CD14-positive monocyte (primary cell): ENCODE data around the gene GRIN3A. TPM values are rescaled to one million over a fixed set of nuclear protein-coding genes. Genes with fewer than 3 reads are reported as not detected.
"Not testable (repeated sequence)": the region's sequence is repeated elsewhere in the genome, so short reads cannot be mapped to it uniquely, and the experiment has no call there.

Experiments used
- DNase-seq, 3 donors: peaks; one replicate each; pipeline ENCODE4 v3.0.0-alpha.2; 2011 to 2022
- H2AFZ ChIP-seq: 2 replicates; pipeline ENCODE4 v1.6.0; 2012; ENCODE audit warnings: mild to moderate bottlenecking, low read depth, low read length, inconsistent platforms; ENCODE audit not compliant: insufficient read depth, poor library complexity, severe bottlenecking
- H3K27ac ChIP-seq, 2 donors: 1 replicate in 1 of 2; 2 replicates in 1 of 2; pipeline ENCODE4 v1.5.1; 2012 to 2013; ENCODE audit warnings: low read length in 2 of 2, control low read depth in 1 of 2, inconsistent platforms in 1 of 2, low read depth in 1 of 2, mild to moderate bottlenecking in 1 of 2
- H3K27me3 ChIP-seq, 2 donors: one replicate each; pipeline versions ENCODE4 v1.6.0 to v1.6.1; 2011 to 2013; ENCODE audit warnings: low read length in 2 of 2; ENCODE audit not compliant: control insufficient read depth in 2 of 2, insufficient read depth in 2 of 2
- H3K36me3 ChIP-seq, 2 donors: replicated peaks in 1 of 2; 1 replicate in 1 of 2; 2 replicates in 1 of 2; pipeline versions ENCODE4 v1.5.1 to v1.6.1; 2012 to 2013; ENCODE audit warnings: low read length in 2 of 2, control low read depth in 1 of 2, inconsistent platforms in 1 of 2, mild to moderate bottlenecking in 1 of 2; ENCODE audit not compliant: insufficient read depth in 2 of 2, control insufficient read depth in 1 of 2
- H3K4me1 ChIP-seq, 2 donors: 1 replicate in 1 of 2; 2 replicates in 1 of 2; pipeline versions ENCODE4 v1.5.1 to v1.6.1; 2012 to 2013; ENCODE audit warnings: low read length in 2 of 2, control low read depth in 1 of 2, inconsistent platforms in 1 of 2, mild to moderate bottlenecking in 1 of 2, moderate library complexity in 1 of 2; ENCODE audit not compliant: insufficient read depth in 2 of 2, control insufficient read depth in 1 of 2
- H3K4me2 ChIP-seq: replicated peaks from 2 replicates; pipeline ENCODE3; 2012; ENCODE audit warnings: low read length, moderate library complexity, mild to moderate bottlenecking; ENCODE audit not compliant: poor library complexity, severe bottlenecking; ENCODE audit errors: extremely low read depth
- H3K4me3 ChIP-seq, 3 experiments: fragments of 200-600 bp in 1 of 3; sonication (generic) in 1 of 3; replicated peaks in 1 of 3; 1 replicate in 2 of 3; 2 replicates in 1 of 3; pipeline ENCODE4 v1.5.1; 2011 to 2013; ENCODE audit warnings: low read length in 3 of 3, mild to moderate bottlenecking in 3 of 3, control low read depth in 2 of 3, low read depth in 2 of 3, inconsistent platforms in 1 of 3, moderate library complexity in 1 of 3
- H3K79me2 ChIP-seq: 2 replicates; pipeline ENCODE4 v1.6.0; 2012; ENCODE audit warnings: mild to moderate bottlenecking, control low read depth, inconsistent platforms, low read length, moderate library complexity; ENCODE audit not compliant: insufficient read depth
- H3K9ac ChIP-seq: 2 replicates; pipeline ENCODE4 v1.6.0; 2017; ENCODE audit warnings: low read length, mild to moderate bottlenecking; ENCODE audit not compliant: insufficient read depth, poor library complexity, severe bottlenecking
- H3K9me3 ChIP-seq, 2 donors: replicated peaks in 1 of 2; 1 replicate in 1 of 2; 2 replicates in 1 of 2; pipeline versions ENCODE4 v1.5.1 to v1.6.1; 2012 to 2013; ENCODE audit warnings: low read length in 2 of 2, control low read depth in 1 of 2; ENCODE audit not compliant: control insufficient read depth in 1 of 2, insufficient read depth in 1 of 2
- H4K20me1 ChIP-seq: 2 replicates; pipeline ENCODE4 v1.6.0; 2012; ENCODE audit warnings: mild to moderate bottlenecking, low read length, control low read depth, moderate library complexity; ENCODE audit not compliant: insufficient read depth
- H3K27ac Mint-ChIP-seq, 7 donors: one replicate each; pipeline ENCODE4 v1.8.0; 2020; ENCODE audit warnings: mild to moderate bottlenecking in 7 of 7, mixed read lengths in 7 of 7, moderate library complexity in 6 of 7, inconsistent platforms in 2 of 7
- H3K27me3 Mint-ChIP-seq, 3 donors: one replicate each; pipeline ENCODE4 v1.8.0; 2021 to 2022; ENCODE audit warnings: low read depth in 3 of 3, mild to moderate bottlenecking in 3 of 3, mixed read lengths in 3 of 3, moderate library complexity in 3 of 3, inconsistent platforms in 1 of 3
- H3K36me3 Mint-ChIP-seq, 2 donors: one replicate each; pipeline ENCODE4 v1.8.0; 2020; ENCODE audit warnings: mixed read lengths in 2 of 2, inconsistent platforms in 1 of 2, mild to moderate bottlenecking in 1 of 2
- H3K4me1 Mint-ChIP-seq: one replicate; pipeline ENCODE4 v1.8.0; 2020; ENCODE audit warnings: mild to moderate bottlenecking, mixed read lengths
- H3K4me3 Mint-ChIP-seq, 2 donors: one replicate each; pipeline ENCODE4 v1.8.0; 2020; ENCODE audit warnings: mild to moderate bottlenecking in 2 of 2, mixed read lengths in 2 of 2, moderate library complexity in 1 of 2
- H3K9me3 Mint-ChIP-seq, 7 donors: one replicate each; pipeline ENCODE4 v1.8.0; 2020 to 2022; ENCODE audit warnings: mixed read lengths in 7 of 7, mild to moderate bottlenecking in 6 of 7, moderate library complexity in 6 of 7, inconsistent platforms in 2 of 7
- WGBS: methylation state at CpG from one replicate; pipeline ENCODE4 v1.1.5; 2013; ENCODE audit warnings: missing lambda C conversion rate; ENCODE audit not compliant: insufficient coverage; 5-methylcytosine and 5-hydroxymethylcytosine counted together
- intact Hi-C, 2 donors: fragments of 100-400 bp; cut with micrococcal nuclease; formaldehyde crosslinking; loops; one replicate each; pipeline versions ENCODE4 v1.15.0 to v1.15.1; 2023
- polyA plus RNA-seq, 3 donors: library from polyadenylated mRNA; depleted of rRNA in 1 of 3; unstranded in 2 of 3; stranded (reverse) in 1 of 3; fragments of 300-500 nt in 2 of 3; fragments of >200 nt in 1 of 3; fragmentation: Illumina TruSeq in 2 of 3; gene quantifications; 1 replicate in 2 of 3; 2 replicates in 1 of 3; pipeline ENCODE4 v1.2.3, GENCODE V29; 2012 to 2021
- TF ChIP-seq, protein P1 (sequence below): fragments of 200-600 bp; IDR thresholded peaks from one replicate; pipeline ENCODE4 v1.8.0; 2022; ENCODE audit warnings: antibody characterized with exemption, mild to moderate bottlenecking

GRIN3A gene
- polyA plus RNA-seq, 3 donors: 0.11 to 0.39 (median 0.16) TPM

DNA sequence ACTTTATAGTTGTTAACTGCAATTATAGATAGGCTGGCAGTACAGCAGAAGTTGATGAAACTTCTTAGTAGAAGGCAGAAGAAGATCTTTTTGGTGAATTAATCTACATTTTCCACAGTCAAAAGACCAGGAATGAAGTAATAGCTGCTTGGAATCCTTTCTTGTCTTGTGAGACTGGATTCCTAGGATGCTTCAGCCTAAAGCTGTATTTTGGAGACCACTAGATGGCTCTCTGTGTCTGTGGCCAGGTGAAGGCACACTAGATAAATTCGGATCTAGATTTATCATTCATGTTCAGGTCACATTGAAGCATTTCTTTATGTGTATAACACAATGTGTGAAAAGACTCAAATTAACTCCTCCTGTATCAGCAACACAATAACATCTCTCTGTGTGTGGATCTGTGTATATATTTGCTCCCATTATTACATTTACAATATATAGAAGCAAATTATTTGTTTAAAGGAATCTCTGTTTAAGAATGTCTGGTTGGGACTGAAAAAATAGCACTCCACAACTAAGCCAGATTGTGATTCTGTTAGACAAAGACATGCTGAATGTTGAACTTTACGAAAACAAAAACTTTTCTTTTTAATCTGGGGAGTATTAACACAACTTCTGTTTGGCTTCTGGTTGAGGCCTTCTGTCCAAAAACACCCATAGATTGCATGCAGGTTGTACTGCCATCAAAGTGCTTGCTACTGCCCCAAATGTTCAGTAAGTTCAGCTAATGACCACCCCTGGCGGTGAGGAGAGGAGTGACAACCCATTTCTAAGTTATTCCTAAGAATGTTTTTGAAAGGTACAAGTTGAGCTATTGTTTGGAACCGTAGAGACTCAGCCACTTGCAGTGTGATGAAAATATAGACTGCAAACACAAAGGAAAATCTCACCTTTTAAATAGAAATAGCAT lies 10.6 kb downstream of the GRIN3A start:
- H3K9me3 Mint-ChIP-seq: peaks cover 0 to 10% (median 5%) of the 10 kb centered on the region in 7 donors
- Histone ChIP-seq H3K4me1 (no peaks in the 10 kb centered on the region), H3K9ac (no peak overlapping the region), H3K27me3 (peaks cover 5 to 8% of the 10 kb centered on the region in 2 donors), H3K36me3 (no peaks in the 10 kb centered on the region), H3K4me2 (no peak overlapping the region), H3K9me3 (no peaks in the 10 kb centered on the region), H3K27ac (no peak overlapping the region), H3K79me2 (no peaks in the 10 kb centered on the region), H3K4me3 (no peak overlapping the region), H4K20me1 (no peaks in the 10 kb centered on the region), H2AFZ (no peak overlapping the region)
- TF ChIP-seq, protein P1, sequence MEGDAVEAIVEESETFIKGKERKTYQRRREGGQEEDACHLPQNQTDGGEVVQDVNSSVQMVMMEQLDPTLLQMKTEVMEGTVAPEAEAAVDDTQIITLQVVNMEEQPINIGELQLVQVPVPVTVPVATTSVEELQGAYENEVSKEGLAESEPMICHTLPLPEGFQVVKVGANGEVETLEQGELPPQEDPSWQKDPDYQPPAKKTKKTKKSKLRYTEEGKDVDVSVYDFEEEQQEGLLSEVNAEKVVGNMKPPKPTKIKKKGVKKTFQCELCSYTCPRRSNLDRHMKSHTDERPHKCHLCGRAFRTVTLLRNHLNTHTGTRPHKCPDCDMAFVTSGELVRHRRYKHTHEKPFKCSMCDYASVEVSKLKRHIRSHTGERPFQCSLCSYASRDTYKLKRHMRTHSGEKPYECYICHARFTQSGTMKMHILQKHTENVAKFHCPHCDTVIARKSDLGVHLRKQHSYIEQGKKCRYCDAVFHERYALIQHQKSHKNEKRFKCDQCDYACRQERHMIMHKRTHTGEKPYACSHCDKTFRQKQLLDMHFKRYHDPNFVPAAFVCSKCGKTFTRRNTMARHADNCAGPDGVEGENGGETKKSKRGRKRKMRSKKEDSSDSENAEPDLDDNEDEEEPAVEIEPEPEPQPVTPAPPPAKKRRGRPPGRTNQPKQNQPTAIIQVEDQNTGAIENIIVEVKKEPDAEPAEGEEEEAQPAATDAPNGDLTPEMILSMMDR: peak; percentile 68
- DNase-seq: peak in 2 of 3 donors; percentile 2 to 18
- peaks cover 4 to 15% (median 6%) of the 10 kb centered on the region in 3 donors for H3K27me3 Mint-ChIP-seq
- no CpG with 5 or more reads among the region's 4 CpGs for whole genome bisulfite sequencing
- intact Hi-C loops: no loop called here
- H3K4me3 Mint-ChIP-seq: no peak overlapping the region
- H3K4me1 Mint-ChIP-seq: no peaks in the 10 kb centered on the region
- H3K27ac Mint-ChIP-seq: no peak overlapping the region
- no peaks in the 10 kb centered on the region for H3K36me3 Mint-ChIP-seq

DNA sequence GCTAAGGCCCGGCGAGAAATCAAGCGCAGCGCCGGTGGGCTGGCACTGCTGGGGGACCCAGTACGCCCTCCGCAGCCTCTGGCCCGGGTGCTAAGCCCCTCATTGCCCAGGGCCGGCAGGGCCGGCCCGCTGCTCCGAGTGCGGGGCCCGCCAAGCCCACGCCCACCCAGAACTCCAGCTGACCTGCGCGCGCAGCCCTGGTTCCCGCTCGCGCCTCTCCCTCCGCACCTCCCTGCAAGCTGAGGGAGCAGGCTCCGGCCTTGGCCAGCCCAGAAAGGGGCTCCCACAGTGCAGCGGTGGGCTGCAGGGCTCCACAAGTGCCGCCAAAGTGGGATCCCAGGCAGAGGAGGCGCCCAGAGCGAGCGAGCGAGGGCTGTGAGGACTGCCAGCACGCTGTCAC lies 14.2 kb downstream of the GRIN3A start:
- intact Hi-C loops: not testable (repeated sequence)

More for the DNA sequence above, 14.2 kb downstream of the GRIN3A start:
- not testable (repeated sequence) for H3K36me3 ChIP-seq, H3K4me1 ChIP-seq, H3K36me3 Mint-ChIP-seq, H3K27me3 ChIP-seq, H3K27ac Mint-ChIP-seq, H3K27ac ChIP-seq, H3K4me1 Mint-ChIP-seq, H3K9ac ChIP-seq, DNase-seq, H2AFZ ChIP-seq, H4K20me1 ChIP-seq, H3K4me3 Mint-ChIP-seq, H3K79me2 ChIP-seq, H3K4me3 ChIP-seq, H3K4me2 ChIP-seq, H3K27me3 Mint-ChIP-seq, H3K9me3 ChIP-seq
- WGBS: 94% methylated on average over 25 of the region's 30 CpGs
- peaks cover 0 to 12% (median 10%) of the 10 kb centered on the region in 7 donors for H3K9me3 Mint-ChIP-seq
